Measurements from ENCODE around the gene WDR18. TPM values are rescaled to one million over a fixed set of nuclear protein-coding genes. Genes with fewer than 3 reads are reported as not detected.
A peak's percentile ranks its signal among the peaks of the same experiment; 100 is the strongest.

Gene WDR18
- total RNA-seq, 1 experiment from 2014 or later = 94.7 TPM

DNA sequence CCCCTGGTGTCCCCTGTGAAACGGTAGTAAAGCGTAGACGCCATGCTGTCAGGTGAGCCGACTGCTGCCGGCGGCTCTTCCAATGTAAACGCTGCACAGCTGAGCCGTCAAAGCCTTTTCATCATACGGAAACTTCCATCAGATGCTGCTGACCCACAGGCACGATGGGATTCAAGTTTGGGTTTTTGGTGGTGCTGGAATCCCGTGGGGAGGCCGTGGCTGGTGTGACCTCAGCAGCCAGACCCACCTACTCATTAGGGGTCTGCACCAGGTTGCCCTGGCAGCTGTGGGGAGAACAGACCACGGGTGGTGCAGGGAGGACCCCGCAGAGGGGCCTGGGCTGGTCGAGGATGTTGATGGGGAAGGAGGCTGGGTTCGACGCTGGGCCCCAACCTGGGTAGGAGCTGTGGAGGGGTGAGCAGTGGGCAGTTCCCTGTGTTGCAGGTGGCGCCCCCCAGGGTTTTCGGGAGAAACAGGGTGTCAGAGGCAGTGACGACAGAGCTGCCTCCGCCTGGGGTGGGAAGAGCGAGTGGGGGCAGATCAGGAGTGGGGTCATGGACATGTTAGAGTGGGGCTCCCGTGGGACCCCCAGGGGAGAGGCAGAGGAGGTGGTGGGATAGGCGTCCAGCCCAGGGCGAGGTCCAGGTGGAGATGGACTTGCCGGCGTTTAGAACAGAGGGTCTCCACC is 22.7 kb downstream of the WDR18 start:
- Histone ChIP-seq H3K4me1 (ENCODE audit: insufficient read depth, low read length) (no peaks in the 10 kb centered on the region), H3T11ph (ENCODE audit: low read length) (no peak overlapping the region), H2BK5ac (ENCODE audit: insufficient read length, low read length) (no peak overlapping the region), H3K18ac (ENCODE audit: insufficient read length, low read depth, low read length) (no peak overlapping the region), H4K20me1 (ENCODE audit: control insufficient read depth, insufficient read depth, insufficient read length) (no peaks in the 10 kb centered on the region), H3K79me2 (ENCODE audit: insufficient read depth, low read length) (0 out of 2 replicates have a peak, but pooled peaks cover 2% of the 10 kb centered on the region), H2BK15ac (ENCODE audit: low read depth, low read length) (no peak overlapping the region), H4K91ac (ENCODE audit: insufficient read length, low read depth, low read length) (no peak overlapping the region), H3K27ac (ENCODE audit: insufficient read length, low read depth, low read length) (no peak overlapping the region), H3K27me3 (ENCODE audit: insufficient read depth, low read length) (no peaks in the 10 kb centered on the region), H3K9me3 (ENCODE audit: control insufficient read depth, low read depth, low read length) (no peaks in the 10 kb centered on the region), H2BK120ac (ENCODE audit: low read depth, low read length, poor library complexity, severe bottlenecking) (no peak overlapping the region), H3K4me2 (ENCODE audit: insufficient read depth, insufficient read length, low read length) (no peak overlapping the region), H4K5ac (ENCODE audit: insufficient read length, low read depth, low read length) (no peak overlapping the region), H4K8ac (replicated peaks; ENCODE audit: insufficient read length, low read depth, low read length) (no peak overlapping the region), H2AK5ac (ENCODE audit: insufficient read length, low read length) (no peak overlapping the region), H2AFZ (ENCODE audit: low read length) (no peak overlapping the region), H3K14ac (ENCODE audit: insufficient read depth, low read length) (no peak overlapping the region), H3K56ac (ENCODE audit: insufficient read length, low read depth, low read length) (no peak overlapping the region), H3K23ac (ENCODE audit: insufficient read length, low read depth, low read length) (no peak overlapping the region), H3K79me1 (ENCODE audit: insufficient read depth, low read depth, low read length, poor library complexity, severe bottlenecking) (no peaks in the 10 kb centered on the region), H2BK20ac (ENCODE audit: low read depth, low read length, poor library complexity, severe bottlenecking) (no peak overlapping the region), H2BK12ac (ENCODE audit: insufficient read length, low read depth, low read length) (no peak overlapping the region), H3K23me2 (ENCODE audit: insufficient read length, low read depth, low read length, poor library complexity, severe bottlenecking) (no peaks in the 10 kb centered on the region), H3K9ac (ENCODE audit: extremely low read depth, insufficient read length, low read length) (no peak overlapping the region), H3K4ac (ENCODE audit: low read depth, low read length) (no peak overlapping the region)
- Mint-ChIP-seq H3K4me1 (no peaks in the 10 kb centered on the region), H3K27me3 (ENCODE audit: low read depth) (peaks cover 8% of the 10 kb centered on the region), H3K36me3 (ENCODE audit: insufficient read depth in 1 of 3, low read depth in 3 of 3) (peaks cover 0 to 20% (median 18%) of the 10 kb centered on the region in 3 experiments; a peak in 5 of 7 replicates), H3K27ac (peak overlapping the region in 2 of 3 experiments; percentile 39 to 59; a peak in 2 of 7 replicates), H3K4me3 (no peak overlapping the region), H3K9me3 (no peaks in the 10 kb centered on the region)
- DNase-seq = no peak
- no CpG with 5 or more reads among the region's 27 CpGs for WGBS (ENCODE audit: extremely low coverage, insufficient read length, low lambda C conversion rate)
- TF ChIP-seq, protein P1, sequence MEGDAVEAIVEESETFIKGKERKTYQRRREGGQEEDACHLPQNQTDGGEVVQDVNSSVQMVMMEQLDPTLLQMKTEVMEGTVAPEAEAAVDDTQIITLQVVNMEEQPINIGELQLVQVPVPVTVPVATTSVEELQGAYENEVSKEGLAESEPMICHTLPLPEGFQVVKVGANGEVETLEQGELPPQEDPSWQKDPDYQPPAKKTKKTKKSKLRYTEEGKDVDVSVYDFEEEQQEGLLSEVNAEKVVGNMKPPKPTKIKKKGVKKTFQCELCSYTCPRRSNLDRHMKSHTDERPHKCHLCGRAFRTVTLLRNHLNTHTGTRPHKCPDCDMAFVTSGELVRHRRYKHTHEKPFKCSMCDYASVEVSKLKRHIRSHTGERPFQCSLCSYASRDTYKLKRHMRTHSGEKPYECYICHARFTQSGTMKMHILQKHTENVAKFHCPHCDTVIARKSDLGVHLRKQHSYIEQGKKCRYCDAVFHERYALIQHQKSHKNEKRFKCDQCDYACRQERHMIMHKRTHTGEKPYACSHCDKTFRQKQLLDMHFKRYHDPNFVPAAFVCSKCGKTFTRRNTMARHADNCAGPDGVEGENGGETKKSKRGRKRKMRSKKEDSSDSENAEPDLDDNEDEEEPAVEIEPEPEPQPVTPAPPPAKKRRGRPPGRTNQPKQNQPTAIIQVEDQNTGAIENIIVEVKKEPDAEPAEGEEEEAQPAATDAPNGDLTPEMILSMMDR (conservative IDR thresholded peaks at IDR 0.05) = no peak

All from H9 (cell line).